Subcutaneous adipose tissue (tissue), 4 donors: ENCODE results near the gene NTM. TPM values are rescaled to one million over a fixed set of nuclear protein-coding genes. Genes with fewer than 3 reads are reported as not detected.

ENCODE experiments used
- CTCF ChIP-seq: fragments of 450-650 bp; IDR thresholded peaks from one replicate; pipeline ENCODE4 v1.5.1; 2016; ENCODE audit warnings: low read depth, mild to moderate bottlenecking, control low read depth, antibody characterized with exemption, moderate library complexity
- total RNA-seq, 4 donors: library from RNA; depleted of rRNA; stranded (reverse); fragments of >200 nt; gene quantifications; one replicate each; pipeline ENCODE4 v1.1.0, GENCODE V29; 2016

The NTM gene
- total RNA-seq, 4 donors from 2014 or later = 1.5 to 5.7 (median 1.7) TPM

GRCh38 chr11:131549770-131550169 lies 179.4 kb downstream of the NTM start:
- no peak for TF ChIP-seq CTCF

- no peak for TF ChIP-seq CTCF
These were observed 189.9 kb downstream of the NTM start for GRCh38 chr11:131560287-131560686.

GRCh38 chr11:131561501-131561900 lies 191.1 kb downstream of the NTM start:
- no peak for TF ChIP-seq CTCF

- no peak for TF ChIP-seq CTCF
These were observed 191.6 kb downstream of the NTM start for GRCh38 chr11:131561972-131562371.

- no peak for TF ChIP-seq CTCF
These were observed 197.9 kb downstream of the NTM start for GRCh38 chr11:131568318-131568717.

GRCh38 chr11:131571571-131571970 lies 201.2 kb downstream of the NTM start:
- no peak for TF ChIP-seq CTCF

- no peak for TF ChIP-seq CTCF
These were observed 202.0 kb downstream of the NTM start for GRCh38 chr11:131572423-131572822.
